HG03354 (cell line): ENCODE data around the gene CD300LG.
"Not testable (repeated sequence)": the region's sequence is repeated elsewhere in the genome, so short reads cannot be mapped to it uniquely, and the experiment has no call there.

ENCODE experiments used
- ATAC-seq: cut with Tn5 transposase; IDR thresholded peaks from one replicate; pipeline ENCODE4 v1.9.1; 2021; ENCODE audit warnings: mild to moderate bottlenecking; ENCODE audit not compliant: unreplicated experiment, poor library complexity, severe bottlenecking

The CD300LG gene

GRCh38 chr17:43846221-43846712, 709 bp upstream of the CD300LG start:
- ATAC-seq, result no peak

DNA sequence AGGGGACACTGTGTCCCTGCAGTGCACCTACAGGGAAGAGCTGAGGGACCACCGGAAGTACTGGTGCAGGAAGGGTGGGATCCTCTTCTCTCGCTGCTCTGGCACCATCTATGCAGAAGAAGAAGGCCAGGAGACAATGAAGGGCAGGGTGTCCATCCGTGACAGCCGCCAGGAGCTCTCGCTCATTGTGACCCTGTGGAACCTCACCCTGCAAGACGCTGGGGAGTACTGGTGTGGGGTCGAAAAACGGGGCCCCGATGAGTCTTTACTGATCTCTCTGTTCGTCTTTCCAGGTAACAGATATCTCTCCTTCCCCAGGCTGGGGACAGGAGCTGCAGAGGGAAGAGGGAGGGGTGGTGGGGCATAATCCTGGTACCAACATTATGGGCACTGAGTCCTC, 1.6 kb downstream of the CD300LG start:
- ATAC-seq, result no peak

GRCh38 chr17:43849116-43849515, 2.1 kb downstream of the CD300LG start:
- no peak for ATAC-seq

DNA sequence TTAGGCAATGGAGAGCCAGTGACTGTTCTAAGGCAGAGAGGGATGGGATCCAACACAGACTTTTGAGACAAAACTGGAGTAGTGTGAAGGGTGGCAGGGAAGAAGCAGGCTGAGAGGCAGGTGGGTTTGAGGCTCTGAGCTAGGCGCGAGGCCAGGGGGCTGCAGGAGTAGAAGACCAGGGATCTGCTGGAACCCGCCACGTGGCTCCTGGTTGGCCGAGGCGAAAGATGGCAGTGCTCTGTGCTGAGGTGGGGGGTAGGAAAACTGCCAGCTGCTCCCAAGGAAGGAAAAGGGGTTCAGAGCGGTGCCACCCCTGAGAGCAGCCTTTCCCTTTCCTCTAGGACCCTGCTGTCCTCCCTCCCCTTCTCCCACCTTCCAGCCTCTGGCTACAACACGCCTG, 5.6 kb downstream of the CD300LG start:
- ATAC-seq, result no peak

DNA sequence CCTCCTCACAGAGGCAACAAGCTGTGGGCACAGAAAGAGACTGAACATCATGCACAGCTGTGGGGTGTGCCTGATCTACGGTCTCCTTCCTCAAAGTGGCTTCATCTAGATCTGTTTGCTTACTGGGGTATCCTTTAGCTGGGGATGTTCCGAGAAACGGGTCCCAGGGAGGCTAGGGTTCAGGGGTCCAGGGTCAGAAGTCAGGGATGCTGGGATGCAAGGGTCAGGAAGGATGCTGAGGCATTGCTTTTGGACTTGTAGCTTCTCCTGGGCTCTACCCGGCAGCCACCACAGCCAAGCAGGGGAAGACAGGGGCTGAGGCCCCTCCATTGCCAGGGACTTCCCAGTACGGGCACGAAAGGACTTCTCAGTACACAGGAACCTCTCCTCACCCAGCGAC, 6.6 kb downstream of the CD300LG start:
- no peak for ATAC-seq

GRCh38 chr17:43854498-43854897, 7.5 kb downstream of the CD300LG start:
- no peak for ATAC-seq

DNA sequence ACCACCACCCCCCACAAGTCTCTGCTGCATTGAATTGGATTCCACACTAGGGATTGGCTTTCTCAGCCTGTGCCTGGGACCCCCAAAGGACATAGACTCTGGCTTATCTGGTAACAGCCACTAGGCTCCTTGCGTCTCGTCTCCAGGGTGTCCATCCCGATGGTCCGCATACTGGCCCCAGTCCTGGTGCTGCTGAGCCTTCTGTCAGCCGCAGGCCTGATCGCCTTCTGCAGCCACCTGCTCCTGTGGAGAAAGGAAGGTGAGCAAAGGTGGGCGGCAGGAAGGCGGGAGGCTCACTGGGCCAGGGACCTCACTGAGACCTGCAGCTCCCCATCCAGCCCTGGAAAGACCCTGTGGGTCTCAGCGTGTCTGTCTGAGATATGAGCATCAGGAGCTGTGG, 8.1 kb downstream of the CD300LG start:
- ATAC-seq, result no peak

- no peak for ATAC-seq
Observed at GRCh38 chr17:43856141-43856540, 9.2 kb downstream of the CD300LG start.

- no peak for ATAC-seq
Observed at GRCh38 chr17:43857141-43857540, 10.2 kb downstream of the CD300LG start.

GRCh38 chr17:43857957-43858600, 11.1 kb downstream of the CD300LG start:
- ATAC-seq, result no peak

- no peak for ATAC-seq
Observed at GRCh38 chr17:43860077-43860725, 13.2 kb downstream of the CD300LG start.

DNA sequence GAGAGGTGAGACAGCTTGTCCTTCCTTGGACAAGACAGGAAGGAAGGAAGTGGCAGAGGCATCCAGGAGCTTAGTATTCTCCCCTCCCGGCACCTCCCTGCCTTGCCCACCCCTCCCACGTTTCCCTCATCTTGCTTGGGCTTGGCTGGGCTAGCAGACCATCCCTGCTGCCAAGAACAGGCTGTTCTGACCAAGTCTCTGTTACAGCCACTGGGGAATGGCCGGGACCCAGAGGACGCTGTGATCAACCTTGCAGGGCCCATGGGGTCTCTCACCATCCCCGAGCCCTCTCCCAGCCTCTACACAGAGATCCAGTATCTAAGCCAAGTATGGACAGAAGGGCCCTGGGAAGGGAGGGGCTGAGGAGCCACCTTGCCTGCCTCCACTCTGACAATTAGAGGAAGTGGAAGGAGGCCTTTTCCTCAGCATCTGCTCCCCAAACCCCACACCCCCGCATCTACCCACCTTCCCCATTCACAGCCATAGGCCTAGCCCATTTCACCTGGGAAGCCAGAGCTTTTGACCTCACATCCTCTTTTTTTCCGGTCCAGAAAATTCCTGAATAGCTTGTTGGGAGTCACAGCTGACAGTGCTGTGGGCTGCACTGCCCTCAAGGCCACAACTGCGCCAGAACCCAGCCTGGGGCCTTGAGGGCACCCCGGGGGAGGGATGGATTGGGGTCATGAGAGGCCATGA, 14.1 kb downstream of the CD300LG start:
- ATAC-seq, result no peak

- no peak for ATAC-seq
Observed at GRCh38 chr17:43861960-43862359, 15.0 kb downstream of the CD300LG start.

DNA sequence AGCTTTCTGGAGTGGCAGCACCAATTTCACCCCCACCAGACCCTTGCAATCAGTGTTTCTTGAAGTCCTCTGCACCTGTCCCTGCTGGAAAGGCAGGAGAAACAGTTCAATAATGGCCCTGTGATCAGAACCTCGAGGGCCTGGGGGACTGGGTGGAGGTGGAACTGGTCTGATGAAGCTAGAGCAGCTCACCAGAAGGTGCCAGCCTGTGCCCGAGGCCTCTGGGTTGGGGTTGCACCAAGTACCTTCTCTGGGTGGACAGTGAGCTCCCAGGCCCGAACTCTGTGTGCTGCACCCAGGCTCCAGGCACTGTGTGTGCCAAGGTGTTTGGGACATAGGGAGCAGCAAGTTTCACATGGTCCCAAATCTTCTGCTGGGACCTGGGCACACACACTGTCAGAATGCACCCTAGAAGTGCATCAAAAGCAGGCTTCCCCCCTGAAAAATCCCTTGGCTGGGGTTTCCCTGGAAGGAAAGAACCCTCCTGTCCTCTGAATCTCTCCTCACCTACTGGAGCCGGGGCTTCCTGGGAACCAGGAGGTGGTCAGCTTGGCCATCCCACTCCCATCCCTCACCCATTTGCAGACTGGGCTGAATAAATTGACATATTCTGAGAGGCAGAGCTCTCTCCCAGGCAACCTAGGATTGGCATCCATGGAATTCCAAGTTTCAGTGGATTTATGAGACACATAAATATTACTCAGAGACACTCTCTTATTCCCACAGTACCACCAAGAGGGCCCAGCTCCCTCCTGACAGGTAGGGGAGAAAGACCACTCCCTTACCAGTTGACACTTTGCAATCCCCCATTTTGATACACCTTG, 17.4 kb downstream of the CD300LG start:
- ATAC-seq, result no peak

GRCh38 chr17:43868226-43868994, 21.4 kb downstream of the CD300LG start:
- no peak for ATAC-seq

DNA sequence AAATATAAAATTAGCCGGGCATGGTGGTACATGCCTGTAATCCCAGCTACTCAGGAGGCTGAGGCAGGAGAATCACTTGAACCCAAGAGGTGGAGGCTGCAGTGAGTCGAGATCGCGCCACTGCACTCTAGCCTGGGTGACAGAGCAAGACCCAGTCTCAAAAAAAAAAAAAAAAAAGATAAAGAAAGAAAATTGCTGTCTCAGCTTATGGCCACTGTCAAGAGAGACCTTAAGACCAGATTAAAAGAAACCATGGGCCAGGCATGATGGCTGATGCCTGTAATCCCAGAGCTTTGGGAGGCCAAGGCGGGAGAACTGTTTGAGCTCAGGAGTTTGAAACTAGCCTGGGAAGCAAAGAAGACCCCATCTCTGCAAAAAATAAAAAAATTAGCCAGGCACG, 22.1 kb downstream of the CD300LG start:
- ATAC-seq, result not testable (repeated sequence)

DNA sequence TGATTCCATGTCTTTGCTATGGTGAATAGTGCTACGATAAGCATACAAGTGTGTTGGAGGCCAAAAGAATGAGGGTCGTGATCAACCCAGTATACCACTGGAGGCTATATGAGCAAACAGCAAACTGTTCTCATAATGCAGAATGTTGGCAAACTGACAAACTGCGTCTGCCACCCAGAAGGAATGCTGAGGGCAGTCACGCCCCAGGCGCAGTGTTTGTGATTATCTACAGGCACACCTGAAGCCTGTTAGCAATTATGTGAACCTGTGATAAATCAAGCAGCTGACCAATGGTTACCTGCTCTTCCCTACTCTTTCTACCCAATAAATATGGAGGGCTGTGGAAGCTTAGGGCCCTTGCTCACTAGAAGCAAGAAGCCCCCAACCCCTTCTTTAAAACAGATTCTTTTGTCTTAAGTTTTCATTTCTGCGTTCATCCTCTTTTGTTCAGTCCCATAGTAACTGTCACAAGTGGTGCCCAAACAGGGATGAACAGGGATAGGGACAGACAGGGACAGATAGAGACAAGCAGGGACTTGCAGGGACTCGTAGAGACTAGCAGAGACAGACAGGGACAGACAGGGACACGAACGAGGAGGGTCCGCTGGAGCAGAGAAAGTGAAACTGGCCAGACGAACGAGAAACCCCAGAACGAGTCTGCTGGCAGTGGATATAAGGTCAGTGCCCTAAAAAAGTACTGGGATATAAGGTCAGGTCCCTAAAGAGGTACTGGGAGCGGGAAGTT, 25.1 kb downstream of the CD300LG start:
- ATAC-seq, result no peak

DNA sequence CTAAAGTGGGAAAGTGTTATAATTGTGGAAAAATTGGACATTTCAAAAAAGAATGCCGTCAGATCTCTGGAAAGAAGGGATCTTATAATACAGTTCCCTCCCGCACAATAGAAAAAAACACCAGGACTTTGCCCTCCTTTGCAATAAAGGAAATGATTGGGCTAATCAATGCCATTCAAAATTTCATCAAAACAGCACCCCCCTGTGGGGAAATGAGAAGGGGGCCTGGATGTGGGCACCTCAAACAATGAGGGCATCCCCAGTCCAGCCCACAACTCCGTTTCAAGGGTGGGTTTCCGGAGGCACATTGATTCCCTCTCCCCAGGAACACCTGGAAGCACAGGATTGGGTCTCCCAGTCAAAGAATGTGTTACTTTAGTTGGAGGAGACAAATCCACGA, 26.1 kb downstream of the CD300LG start:
- no peak for ATAC-seq

DNA sequence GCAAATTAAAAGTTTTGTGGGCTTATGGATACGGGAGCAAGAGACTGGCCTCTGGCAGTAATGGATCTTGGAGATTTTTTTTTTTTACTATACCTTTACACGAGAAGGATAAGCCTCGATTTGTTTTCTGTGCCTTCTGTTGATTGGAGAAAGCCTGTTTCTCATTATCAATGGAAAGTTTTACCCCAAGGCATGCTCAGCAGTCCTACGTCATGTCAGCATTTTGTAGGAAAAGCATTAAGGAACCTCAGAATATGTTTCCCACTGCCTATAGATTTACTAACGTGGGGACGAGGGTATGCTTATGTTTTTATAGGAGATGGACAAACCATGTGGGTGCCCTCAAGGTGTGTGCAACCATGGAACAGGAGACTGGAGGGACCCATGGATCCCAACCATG, 26.8 kb downstream of the CD300LG start:
- no peak for ATAC-seq
